ENCODE measurements around the gene JUND. TPM values are rescaled to one million over a fixed set of nuclear protein-coding genes. Genes with fewer than 3 reads are reported as not detected.

JUND gene
- total RNA-seq, 1 donor from 2014 or later = 455 TPM

GRCh38 chr19:18292810-18293641, 11.6 kb upstream of the JUND start:
- peak overlapping the region; percentile 96 for H3K27ac Mint-ChIP-seq
- H3K9me3 Mint-ChIP-seq = peaks cover 6% of the 10 kb centered on the region
- H3K36me3 Mint-ChIP-seq (ENCODE audit: low read depth) = peaks cover 19% of the 10 kb centered on the region
- H3K27me3 Mint-ChIP-seq (ENCODE audit: insufficient read depth) = no peaks in the 10 kb centered on the region
- intact Hi-C loops (cut with micrococcal nuclease) = loop anchor here (2.0 to 5.0 kb wide), 3 partner anchors 14 to 206 kb away; partner anchors contain the start of genes IL12RB1 and SSBP4
- peak overlapping the region; percentile 89 for H3K4me3 Mint-ChIP-seq
- H3K4me1 Mint-ChIP-seq (ENCODE audit: low read depth) = peaks cover 65% of the 10 kb centered on the region
- no peak for DNase-seq (ENCODE audit: low spot score)

GRCh38 chr19:18292462-18292809, 11.0 kb upstream of the JUND start:
- Mint-ChIP-seq H3K36me3 (ENCODE audit: low read depth) (peaks cover 19% of the 10 kb centered on the region), H3K9me3 (peaks cover 6% of the 10 kb centered on the region)
- intact Hi-C loops (cut with micrococcal nuclease) = loop anchor here (2.0 to 5.0 kb wide), 3 partner anchors 14 to 205 kb away; partner anchors contain the start of genes IL12RB1 and SSBP4

GRCh38 chr19:18291590-18292461, 10.4 kb upstream of the JUND start:
- H3K4me3 Mint-ChIP-seq = peak overlapping the region; percentile 89
- H3K27ac Mint-ChIP-seq = peak overlapping the region; percentile 96
- H3K4me1 Mint-ChIP-seq (ENCODE audit: low read depth) = peaks cover 68% of the 10 kb centered on the region
- peaks cover 6% of the 10 kb centered on the region for H3K9me3 Mint-ChIP-seq
- peak; percentile 82 for DNase-seq (ENCODE audit: low spot score)
- intact Hi-C loops (cut with micrococcal nuclease) = loop anchor here (2.0 to 5.0 kb wide), 3 partner anchors 13 to 205 kb away; partner anchors contain the start of genes IL12RB1 and SSBP4
- no peaks in the 10 kb centered on the region for H3K27me3 Mint-ChIP-seq (ENCODE audit: insufficient read depth)
- peaks cover 19% of the 10 kb centered on the region for H3K36me3 Mint-ChIP-seq (ENCODE audit: low read depth)

More at GRCh38 chr19:18292462-18292809, 11.0 kb upstream of the JUND start:
- Mint-ChIP-seq H3K27ac (peak overlapping the region; percentile 96), H3K27me3 (ENCODE audit: insufficient read depth) (no peaks in the 10 kb centered on the region), H3K4me3 (peak overlapping the region; percentile 89), H3K4me1 (ENCODE audit: low read depth) (peaks cover 65% of the 10 kb centered on the region)
- no peak for DNase-seq (ENCODE audit: low spot score)

DNA sequence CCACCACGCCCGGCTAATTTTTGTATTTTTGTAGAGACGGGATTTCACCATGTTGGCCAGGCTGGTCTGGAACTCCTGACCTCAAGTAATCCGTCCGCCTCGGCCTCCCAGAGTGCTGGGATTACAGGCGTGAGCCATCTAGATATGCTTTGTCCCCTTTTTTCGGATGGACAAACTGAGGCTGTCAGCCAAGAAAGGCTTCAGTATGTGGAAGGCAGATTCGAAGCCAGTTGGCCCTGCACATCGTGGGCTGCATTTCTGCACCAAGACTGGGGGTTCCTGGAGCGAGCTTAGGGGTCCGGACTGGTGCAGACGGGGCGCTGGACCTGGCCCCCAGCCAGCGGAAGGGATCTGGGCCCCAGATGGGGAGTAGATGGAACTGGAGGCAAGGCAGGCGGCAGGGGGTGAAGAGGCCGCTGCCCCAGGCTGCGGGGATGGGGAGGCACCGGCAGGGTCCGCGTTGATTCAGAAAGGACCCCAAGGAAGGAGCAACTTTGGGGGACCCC, 9.7 kb upstream of the JUND start:
- intact Hi-C loops (cut with micrococcal nuclease) = loop anchor here (5.0 kb wide), 2 partner anchors 126 to 204 kb away; partner anchors contain the start of genes IL12RB1 and SSBP4

GRCh38 chr19:18290302-18291018, 9.0 kb upstream of the JUND start:
- peak overlapping the region; percentile 89 for H3K4me3 Mint-ChIP-seq
- no peaks in the 10 kb centered on the region for H3K9me3 Mint-ChIP-seq
- peak; percentile 84 for DNase-seq (ENCODE audit: low spot score)
- peaks cover 68% of the 10 kb centered on the region for H3K4me1 Mint-ChIP-seq (ENCODE audit: low read depth)
- no peaks in the 10 kb centered on the region for H3K27me3 Mint-ChIP-seq (ENCODE audit: insufficient read depth)
- H3K36me3 Mint-ChIP-seq (ENCODE audit: low read depth) = peaks cover 16% of the 10 kb centered on the region
- intact Hi-C loops (cut with micrococcal nuclease) = loop anchor here (1.0 to 5.0 kb wide), 5 partner anchors 8 to 203 kb away; partner anchors contain the start of genes IL12RB1, LSM4 and SSBP4
- peak overlapping the region; percentile 96 for H3K27ac Mint-ChIP-seq

More for the DNA sequence above, 9.7 kb upstream of the JUND start:
- peak overlapping the region; percentile 96 for H3K27ac Mint-ChIP-seq
- DNase-seq (ENCODE audit: low spot score) = no peak
- peaks cover 22% of the 10 kb centered on the region for H3K36me3 Mint-ChIP-seq (ENCODE audit: low read depth)
- H3K27me3 Mint-ChIP-seq (ENCODE audit: insufficient read depth) = no peaks in the 10 kb centered on the region
- H3K9me3 Mint-ChIP-seq = peaks cover 4% of the 10 kb centered on the region
- peak overlapping the region; percentile 89 for H3K4me3 Mint-ChIP-seq
- H3K4me1 Mint-ChIP-seq (ENCODE audit: low read depth) = peaks cover 68% of the 10 kb centered on the region

DNA sequence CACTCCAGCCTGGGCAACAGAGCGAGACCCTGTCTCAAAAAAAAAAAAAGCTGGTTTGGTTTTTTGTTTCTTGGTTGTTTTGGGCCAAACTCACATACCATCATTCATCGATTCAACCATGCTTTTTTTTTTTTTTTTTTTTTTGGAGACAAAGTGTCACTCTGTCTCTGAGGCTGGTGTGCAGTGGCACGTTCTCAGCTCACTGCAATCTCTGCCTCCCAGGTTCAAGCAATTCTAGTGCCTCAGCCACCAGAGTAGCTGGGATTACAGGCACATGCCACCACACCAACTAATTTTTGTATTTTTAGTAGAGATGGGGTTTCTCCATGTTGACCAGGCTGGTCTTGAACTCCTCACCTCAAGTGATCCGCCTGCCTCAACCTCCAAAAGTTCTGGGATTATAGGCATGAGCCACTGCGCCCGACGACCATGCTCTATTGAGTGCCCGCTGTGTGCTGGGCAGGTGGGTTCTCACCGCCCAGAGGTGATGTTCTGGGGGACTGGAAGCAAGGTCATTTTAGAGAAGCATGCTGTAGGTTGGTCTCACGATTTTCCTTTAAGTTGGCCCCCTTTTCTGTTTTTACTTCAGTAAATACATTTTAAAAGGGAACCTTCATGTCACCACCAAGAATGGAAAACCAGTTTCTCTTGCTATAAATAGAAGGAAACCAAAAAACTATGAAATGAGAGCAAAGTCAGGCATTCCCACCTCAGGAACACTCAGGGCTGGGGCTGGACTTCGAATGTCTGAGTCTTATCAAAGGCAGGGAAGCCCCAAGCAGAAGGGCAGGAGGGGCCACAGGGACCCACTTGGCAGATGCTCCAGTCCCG, 8.3 kb upstream of the JUND start:
- peak overlapping the region; percentile 96 for H3K27ac Mint-ChIP-seq
- H3K9me3 Mint-ChIP-seq = peaks cover 5% of the 10 kb centered on the region
- H3K27me3 Mint-ChIP-seq (ENCODE audit: insufficient read depth) = no peaks in the 10 kb centered on the region
- DNase-seq (ENCODE audit: low spot score) = no peak
- peak overlapping the region; percentile 64 for H3K4me3 Mint-ChIP-seq
- H3K36me3 Mint-ChIP-seq (ENCODE audit: low read depth) = peaks cover 15% of the 10 kb centered on the region
- peaks cover 69% of the 10 kb centered on the region for H3K4me1 Mint-ChIP-seq (ENCODE audit: low read depth)
- intact Hi-C loops (cut with micrococcal nuclease) = loop anchor here (1.0 to 5.0 kb wide), 5 partner anchors 7 to 202 kb away; partner anchors contain the start of genes IL12RB1, LSM4 and SSBP4

- Mint-ChIP-seq H3K9me3 (peaks cover 5% of the 10 kb centered on the region), H3K4me1 (ENCODE audit: low read depth) (peaks cover 63% of the 10 kb centered on the region), H3K27ac (no peak overlapping the region), H3K27me3 (ENCODE audit: insufficient read depth) (no peaks in the 10 kb centered on the region), H3K36me3 (ENCODE audit: low read depth) (peaks cover 13% of the 10 kb centered on the region), H3K4me3 (no peak overlapping the region)
- intact Hi-C loops (cut with micrococcal nuclease) = no loop called here
- DNase-seq (ENCODE audit: low spot score) = no peak
Observed at GRCh38 chr19:18287836-18288772, 6.7 kb upstream of the JUND start.

- Mint-ChIP-seq H3K9me3 (peaks cover 5% of the 10 kb centered on the region), H3K36me3 (ENCODE audit: low read depth) (peaks cover 11% of the 10 kb centered on the region), H3K27ac (peak overlapping the region; percentile 82), H3K4me1 (ENCODE audit: low read depth) (peaks cover 70% of the 10 kb centered on the region), H3K27me3 (ENCODE audit: insufficient read depth) (no peaks in the 10 kb centered on the region), H3K4me3 (no peak overlapping the region)
- DNase-seq (ENCODE audit: low spot score) = no peak
- intact Hi-C loops (cut with micrococcal nuclease) = no loop called here
Observed at GRCh38 chr19:18286973-18287635, 5.7 kb upstream of the JUND start.

DNA sequence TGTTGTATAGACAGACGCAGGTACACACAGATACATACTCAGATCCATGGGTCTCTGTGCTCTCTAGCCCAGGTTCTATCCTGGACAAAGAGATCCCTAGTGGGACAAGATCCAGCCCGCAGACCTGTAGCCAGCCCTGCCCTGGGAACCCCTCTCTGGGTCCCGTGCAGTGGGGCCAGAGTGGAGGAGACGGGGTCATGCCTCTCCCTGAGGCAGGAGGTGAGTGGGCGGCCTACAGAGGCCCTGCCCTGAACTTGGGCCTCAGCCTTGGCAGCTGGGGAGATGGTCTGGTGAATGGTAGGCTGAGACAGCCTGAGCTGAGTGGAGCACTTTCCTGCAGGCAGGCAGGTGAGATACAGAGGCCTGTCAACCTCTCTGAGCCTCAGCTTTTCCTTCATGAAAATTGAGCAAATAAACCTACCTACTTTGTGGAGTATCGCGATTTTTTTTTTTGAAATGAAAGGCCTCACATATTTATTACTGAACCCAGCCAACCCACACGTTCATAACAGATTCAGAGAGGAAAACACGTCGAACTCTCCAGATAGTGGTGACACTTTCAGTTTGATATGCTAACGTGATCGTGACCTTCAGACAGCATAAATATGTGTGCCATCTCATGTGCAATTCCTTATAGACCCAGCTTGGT, 3.4 kb upstream of the JUND start:
- Mint-ChIP-seq H3K4me3 (peak overlapping the region; percentile 81), H3K9me3 (peaks cover 5% of the 10 kb centered on the region), H3K4me1 (ENCODE audit: low read depth) (peaks cover 56% of the 10 kb centered on the region), H3K27ac (peak overlapping the region; percentile 92), H3K36me3 (ENCODE audit: low read depth) (peaks cover 13% of the 10 kb centered on the region), H3K27me3 (ENCODE audit: insufficient read depth) (no peaks in the 10 kb centered on the region)
- intact Hi-C loops (cut with micrococcal nuclease) = loop anchor here (5.0 kb wide), 1 partner anchor 632 kb away; the partner anchor contains the start of genes COPE and DDX49
- no peak for DNase-seq (ENCODE audit: low spot score)

DNA sequence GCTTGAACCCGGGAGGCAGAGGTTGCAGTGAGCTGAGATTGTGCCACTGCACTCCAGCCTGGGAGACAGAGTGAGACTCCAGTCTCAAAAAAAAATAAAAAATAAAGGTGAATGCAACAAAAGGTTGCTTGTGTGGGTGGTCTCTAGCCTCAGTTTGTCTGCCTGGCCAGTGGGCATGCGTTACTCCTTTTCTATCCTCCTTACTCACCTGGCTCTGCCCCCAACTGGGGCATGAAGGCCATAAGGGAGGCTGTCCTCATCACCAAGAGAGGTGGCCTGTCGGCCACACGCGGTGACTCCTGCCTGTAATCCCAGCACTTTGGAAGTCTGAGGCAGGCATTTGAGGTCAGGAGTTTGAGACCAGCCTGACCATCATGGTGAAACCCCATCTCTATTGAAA, 1.9 kb upstream of the JUND start:
- Mint-ChIP-seq H3K4me3 (no peak overlapping the region), H3K36me3 (ENCODE audit: low read depth) (peaks cover 28% of the 10 kb centered on the region), H3K27ac (peak overlapping the region; percentile 29), H3K4me1 (ENCODE audit: low read depth) (peaks cover 60% of the 10 kb centered on the region), H3K9me3 (peaks cover 5% of the 10 kb centered on the region), H3K27me3 (ENCODE audit: insufficient read depth) (no peaks in the 10 kb centered on the region)
- no peak for DNase-seq (ENCODE audit: low spot score)
- intact Hi-C loops (cut with micrococcal nuclease) = loop anchor here (5.0 kb wide), 1 partner anchor 634 kb away; the partner anchor contains the start of genes COPE and DDX49

Measured in activated T-helper 1 cell treated with anti-CD3 and anti-CD28 coated beads, Interleukin-12 subunit alpha, Interleukin-12 subunit beta, Interleukin-2, Interleukin-4 antibody, amounts not matched to agents 30 ng/mL and 10 ng/mL and 1 ng/mL, durations not matched to agents 14 hours and 24 hours and 36 hours (primary cell).